Measurements from ENCODE around the gene RPAP3. TPM values are rescaled to one million over a fixed set of nuclear protein-coding genes. Genes with fewer than 3 reads are reported as not detected.

The RPAP3 gene
- total RNA-seq, 1 donor from 2014 or later = 24.4 TPM

DNA sequence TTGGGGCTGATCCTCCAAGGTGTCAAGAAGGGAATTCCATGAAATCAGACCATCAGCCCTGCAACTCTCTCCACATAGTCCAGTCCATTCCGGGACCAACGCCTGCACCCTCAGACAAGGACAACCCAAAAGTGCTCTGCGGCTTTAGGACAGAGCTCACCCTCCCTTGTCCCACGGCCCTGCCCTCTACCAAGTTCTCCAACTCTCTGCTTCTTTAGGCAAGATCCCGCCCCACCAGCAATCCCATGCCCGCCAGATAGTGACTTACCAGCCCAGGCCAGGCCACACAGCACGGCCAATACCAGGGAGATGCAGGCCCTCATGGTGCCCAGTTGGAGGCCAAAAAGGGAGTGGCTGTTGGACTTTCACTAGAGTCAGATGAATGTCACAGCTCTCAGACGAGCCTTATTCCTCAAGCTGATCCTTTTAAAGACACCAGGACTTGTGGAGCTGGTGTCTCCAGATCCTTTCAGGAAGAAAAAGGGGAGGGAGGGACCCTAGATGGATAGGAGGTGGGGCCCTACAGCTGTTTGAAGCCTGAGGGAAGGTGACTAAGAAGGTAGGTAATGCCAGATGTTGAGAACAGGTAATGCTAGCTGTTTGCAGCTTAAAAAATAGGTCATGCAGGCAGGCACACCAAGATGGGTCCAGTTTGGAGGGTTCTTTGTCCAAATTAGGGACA, 19.4 kb upstream of the RPAP3 start, which contains the start of gene ENDOU:
ENDOU (minus strand) TSS at position 400 of the 682 bp plus-strand sequence; CDS start at position 323, 77 bp downstream.
- no peak for ATAC-seq
- DNase-seq (ENCODE audit: missing footprints) = no peak
- intact Hi-C loops (cut with DNase I) = no loop called here

DNA sequence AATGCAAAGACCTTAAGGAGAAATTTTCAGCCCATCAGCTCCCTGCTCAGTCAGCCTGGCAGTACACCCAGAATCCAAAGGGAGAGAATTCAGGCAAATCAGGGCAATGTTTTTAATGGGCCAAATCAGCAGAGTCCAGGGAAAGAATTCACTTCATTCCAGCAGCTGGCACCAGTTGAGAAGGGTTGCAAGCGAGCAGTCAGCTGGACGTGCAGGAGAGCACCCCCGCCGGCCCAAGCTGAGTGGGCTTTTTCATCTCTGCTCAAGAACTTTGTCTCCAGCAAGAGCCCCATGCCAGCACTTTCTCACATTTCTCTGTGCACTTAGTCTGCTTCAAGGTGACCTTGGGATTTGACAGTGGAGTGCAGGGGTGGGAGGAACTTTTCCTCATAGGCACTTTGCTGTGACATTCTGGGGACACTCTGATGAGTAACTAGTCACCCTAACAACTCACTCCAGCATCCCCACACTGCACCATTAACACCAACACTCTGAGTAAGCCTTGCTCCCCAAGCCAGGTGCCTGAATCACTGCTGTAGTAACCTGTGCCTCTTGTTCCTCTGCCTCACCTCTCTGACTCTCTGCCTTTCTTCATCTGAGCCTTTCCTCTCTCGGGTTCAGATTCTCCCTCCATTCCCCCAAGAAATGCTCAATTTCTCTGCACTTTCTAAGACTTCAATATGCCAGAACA, 17.3 kb upstream of the RPAP3 start:
- ATAC-seq (no peak), DNase-seq (ENCODE audit: missing footprints) (no peak)
- intact Hi-C loops (cut with DNase I) = no loop called here

DNA sequence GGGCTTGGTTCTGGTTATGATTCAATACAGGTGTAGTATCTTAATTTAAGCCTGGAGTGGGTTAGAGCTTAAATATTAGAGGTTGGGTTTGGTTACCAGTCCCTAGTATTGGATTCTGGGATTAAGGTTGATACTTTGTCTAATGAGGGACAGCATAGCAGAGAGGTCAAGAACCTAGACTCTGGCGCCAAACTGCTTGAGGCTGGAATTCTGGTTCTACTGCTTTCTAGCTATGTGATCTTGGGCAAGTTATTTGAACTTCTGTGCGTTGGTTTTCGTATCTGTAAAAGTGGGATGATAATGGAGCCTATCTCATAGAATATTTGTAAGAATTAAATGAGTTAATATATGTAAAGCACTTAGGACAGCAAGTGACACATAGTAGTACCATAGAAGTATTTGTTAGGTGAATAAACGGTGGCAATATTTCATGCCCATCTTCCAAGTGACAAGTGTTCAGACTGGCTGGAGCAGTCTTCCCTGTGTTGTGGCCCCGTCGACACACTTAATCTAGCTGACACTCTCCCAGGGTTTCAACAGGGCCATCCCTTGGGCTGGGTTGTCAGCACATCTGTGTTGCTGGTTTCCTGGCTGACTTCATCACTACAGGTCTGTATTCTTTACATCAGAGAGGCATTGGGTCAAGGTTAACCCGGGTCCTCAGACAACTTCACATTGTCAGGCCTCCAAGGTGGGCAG, 16.5 kb upstream of the RPAP3 start:
- DNase-seq (ENCODE audit: missing footprints) (no peak), ATAC-seq (no peak)
- intact Hi-C loops (cut with DNase I) = no loop called here

DNA sequence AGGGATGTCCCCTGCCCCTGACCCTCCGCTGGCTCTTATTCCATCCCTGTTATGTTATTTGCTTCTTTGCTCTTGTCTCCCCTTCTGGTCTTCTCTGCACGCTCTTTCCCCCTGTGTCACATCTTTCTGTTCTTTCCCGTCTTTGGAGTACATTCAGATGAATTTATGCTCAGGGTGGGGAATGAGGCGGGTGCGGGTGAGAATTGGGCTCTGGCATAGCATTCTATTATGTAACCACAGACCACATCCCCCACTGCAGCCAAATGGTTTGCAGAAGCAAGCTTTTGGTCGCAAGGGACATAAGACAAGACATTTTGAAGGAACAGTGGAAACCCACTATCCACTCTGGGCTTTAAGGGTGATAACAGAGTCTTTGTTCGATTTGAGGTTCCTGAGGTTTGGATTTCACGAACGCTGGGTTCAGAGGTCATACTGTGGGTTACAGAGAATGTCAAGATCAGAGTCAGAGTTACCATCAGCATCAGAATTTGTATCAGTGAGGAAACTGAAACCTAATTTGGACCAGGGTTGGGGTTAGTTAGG, 15.7 kb upstream of the RPAP3 start:
- no peak for DNase-seq (ENCODE audit: missing footprints)
- intact Hi-C loops (cut with DNase I) = no loop called here
- ATAC-seq = no peak

DNA sequence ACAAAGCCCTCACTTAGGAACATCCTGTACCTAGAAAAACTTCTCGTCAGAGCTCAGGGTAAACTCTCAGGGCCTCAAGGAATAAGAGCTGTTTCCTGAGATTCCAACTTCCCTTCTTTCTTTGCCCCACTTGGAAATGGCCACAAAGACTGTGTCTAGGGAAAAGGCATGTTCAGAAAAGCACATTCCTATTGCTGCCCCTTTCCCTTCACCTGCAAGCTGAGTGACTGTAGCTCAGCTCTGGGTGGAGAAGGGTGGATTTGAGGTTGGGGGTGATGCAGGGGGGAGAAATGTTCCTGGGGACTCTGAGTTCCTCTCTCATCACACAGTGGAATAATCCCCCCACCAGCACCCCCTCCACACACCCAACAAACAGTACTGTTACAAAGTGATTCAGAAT, 12.7 kb upstream of the RPAP3 start:
- DNase-seq (ENCODE audit: missing footprints) (no peak), ATAC-seq (no peak)
- intact Hi-C loops (cut with DNase I) = loop anchor here (10.0 kb wide), 1 partner anchor 246 kb away; the partner anchor contains the start of gene TMEM106C

DNA sequence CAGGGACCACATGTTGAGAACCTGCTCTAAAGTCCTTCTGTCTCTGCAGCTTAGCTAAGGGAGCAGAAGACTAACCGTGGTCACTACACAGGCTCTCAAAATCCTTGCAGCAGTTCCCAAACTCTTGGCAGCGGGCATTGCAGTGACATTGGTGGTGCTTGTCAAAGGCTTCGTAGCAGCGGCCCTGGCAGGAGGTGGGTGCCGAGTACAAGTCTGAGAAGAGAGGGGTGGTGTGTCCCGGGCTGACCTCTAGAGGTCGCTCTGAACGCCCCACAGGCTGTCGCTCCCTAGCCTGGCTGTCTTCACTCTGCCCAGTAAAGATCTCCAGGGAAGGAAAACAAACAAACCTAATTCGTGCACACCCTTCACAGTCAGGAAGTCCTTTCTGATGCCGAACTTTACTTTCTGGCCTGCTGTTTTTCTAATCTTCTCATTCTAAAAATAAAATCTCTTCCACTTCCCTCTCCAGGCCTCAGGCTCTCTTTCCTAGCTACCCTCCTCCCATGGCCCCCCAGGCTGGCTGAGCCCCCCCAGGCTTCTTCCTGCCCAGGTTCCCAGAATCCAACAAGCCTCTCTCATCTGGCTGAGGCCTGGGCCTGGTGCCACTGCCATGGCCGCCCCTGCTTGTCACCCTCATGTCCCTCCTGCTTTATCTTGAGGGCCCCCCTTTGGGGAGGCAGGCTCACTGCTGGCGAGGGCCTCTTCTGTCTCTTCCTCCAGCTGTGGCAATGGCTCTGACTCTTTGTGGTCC, 11.8 kb upstream of the RPAP3 start:
- peak; percentile 93 for ATAC-seq
- intact Hi-C loops (cut with DNase I) = loop anchor here (1.0 to 10.0 kb wide), 4 partner anchors 19 to 247 kb away; partner anchors contain the start of gene TMEM106C
- peak; percentile 90 for DNase-seq (ENCODE audit: missing footprints)

DNA sequence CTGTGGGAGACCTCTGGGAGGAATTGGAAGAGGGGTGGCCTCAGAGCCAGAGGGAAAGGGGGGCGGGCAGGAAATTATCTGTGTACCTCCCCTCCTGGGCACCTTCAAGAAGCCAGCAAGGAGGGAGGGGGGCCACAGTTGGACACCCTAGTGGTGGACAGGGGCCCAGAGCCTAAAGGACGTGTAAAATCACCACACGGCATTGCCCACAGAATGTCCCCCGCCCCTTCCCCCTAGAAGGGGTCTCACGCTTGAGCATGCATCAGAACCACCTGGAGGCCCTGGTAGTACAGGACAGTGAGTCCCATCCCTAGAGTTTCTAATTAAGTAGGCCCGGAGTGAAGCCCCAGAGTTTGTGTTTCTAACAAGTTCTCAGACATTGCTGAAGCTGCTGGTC, 11.2 kb upstream of the RPAP3 start:
- intact Hi-C loops (cut with DNase I) = loop anchor here (1.0 to 10.0 kb wide), 4 partner anchors 20 to 248 kb away; partner anchors contain the start of gene TMEM106C
- ATAC-seq (no peak), DNase-seq (ENCODE audit: missing footprints) (no peak)

DNA sequence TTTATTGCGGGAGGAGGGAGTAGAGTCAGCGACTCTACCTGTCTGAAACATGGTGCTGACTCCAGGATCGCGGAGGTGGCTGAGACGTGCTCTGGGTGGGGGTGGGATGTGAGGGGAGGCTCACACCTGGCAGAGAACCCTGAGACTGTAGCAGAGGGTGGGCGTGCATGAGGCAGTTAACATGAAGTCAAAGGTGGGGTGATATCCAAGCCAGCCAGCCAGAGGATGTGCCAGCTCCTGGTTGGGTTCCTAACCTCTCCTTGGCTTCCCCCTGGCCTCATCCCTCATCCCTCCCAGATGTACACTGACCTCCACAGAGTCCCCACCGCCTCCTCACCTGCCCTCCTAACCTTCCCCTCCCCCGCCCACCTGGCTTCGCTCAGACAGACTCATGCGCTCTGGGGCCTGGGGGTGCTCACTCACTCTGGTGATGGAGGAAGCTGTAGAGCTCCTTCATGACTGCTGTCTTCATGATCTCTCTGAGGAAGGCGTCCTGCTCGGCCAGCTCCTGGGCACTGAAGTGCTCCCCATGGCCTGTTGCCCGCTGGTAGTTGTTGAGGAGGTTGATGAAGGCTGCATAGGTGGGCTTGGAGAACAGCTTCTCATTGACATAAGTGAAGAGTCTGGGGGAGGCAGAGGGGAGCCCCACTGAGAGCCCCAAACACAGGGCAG, 10.2 kb upstream of the RPAP3 start:
- ATAC-seq = peak; percentile 1
- intact Hi-C loops (cut with DNase I) = loop anchor here (1.0 to 10.0 kb wide), 4 partner anchors 21 to 249 kb away; partner anchors contain the start of gene TMEM106C
- no peak for DNase-seq (ENCODE audit: missing footprints)

DNA sequence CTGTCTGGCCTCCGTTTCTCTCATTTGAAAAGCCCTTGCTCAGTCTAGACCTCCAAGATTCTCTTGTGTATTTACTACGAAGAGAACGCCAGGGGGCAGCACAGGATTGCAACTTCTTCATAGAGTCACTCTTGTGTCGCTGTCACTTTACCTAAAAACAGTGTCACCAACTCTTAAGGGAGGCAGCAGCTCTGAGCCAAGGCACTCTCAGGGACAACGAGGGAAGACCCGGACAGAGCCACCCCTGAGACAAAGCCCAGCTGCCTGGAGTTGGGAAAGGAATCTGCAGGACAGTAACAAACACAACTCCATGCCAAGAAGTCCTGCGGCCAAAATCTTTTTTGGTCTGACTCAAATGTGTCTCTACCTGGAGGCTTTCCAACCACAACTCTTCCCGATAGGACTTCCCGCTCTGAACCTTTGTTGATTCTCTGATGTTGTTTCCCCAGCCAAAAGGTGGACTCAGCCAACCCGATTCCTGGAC, 9.6 kb upstream of the RPAP3 start:
- ATAC-seq = peak; percentile 57
- intact Hi-C loops (cut with DNase I) = loop anchor here (1.0 to 10.0 kb wide), 3 partner anchors 52 to 249 kb away; partner anchors contain the start of gene TMEM106C
- peak; percentile 89 for DNase-seq (ENCODE audit: missing footprints)

DNA sequence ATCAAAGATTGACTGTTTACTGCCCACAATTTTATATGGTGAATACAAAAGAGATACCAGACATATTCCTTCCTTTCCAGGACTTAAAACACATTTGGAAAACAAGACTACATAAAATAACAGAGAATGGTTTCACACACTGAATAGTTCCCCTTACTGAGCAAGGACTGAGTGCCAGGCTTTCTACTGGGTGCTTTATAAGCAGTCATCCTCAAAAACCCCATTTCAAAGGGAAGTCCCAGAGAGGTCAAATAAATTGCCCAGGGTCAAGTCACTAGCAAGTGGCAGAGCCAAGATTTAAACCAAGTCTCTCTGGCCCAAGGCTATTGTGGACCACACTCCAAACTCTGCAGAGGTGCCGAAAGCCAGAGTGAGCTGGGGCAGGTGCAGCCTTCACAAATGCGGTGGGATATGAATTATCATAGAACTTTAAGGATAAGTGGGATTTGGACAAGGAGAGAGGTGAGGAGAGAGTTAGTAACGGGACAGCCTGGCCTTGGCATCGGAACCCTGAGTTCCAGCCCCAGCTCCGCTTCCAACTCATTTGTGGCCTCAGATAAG, 9.1 kb upstream of the RPAP3 start:
- intact Hi-C loops (cut with DNase I) = loop anchor here (1.0 to 10.0 kb wide), 3 partner anchors 52 to 250 kb away; partner anchors contain the start of gene TMEM106C
- no peak for ATAC-seq
- no peak for DNase-seq (ENCODE audit: missing footprints)

DNA sequence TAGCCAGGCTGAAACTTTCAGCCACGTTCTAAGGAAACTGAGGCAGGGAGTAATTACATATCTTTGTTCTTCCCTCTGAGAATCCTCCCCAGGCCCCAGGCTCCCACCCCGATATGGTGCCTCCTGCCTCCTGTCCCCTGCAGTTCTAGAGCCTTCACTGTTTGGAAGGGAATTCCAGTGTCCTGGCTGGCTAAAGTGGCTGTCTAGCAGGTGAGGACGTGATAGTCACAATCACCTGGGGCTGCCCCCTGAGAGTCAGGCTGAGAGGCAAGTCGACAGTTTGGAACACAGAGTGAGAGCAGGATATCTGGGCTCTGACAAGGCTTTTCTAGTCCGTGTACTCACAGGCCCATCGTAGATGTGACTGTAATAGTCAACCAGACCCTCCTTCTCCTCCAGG, 6.3 kb upstream of the RPAP3 start:
- no peak for ATAC-seq
- intact Hi-C loops (cut with DNase I) = loop anchor here (10.0 kb wide), 1 partner anchor 253 kb away; the partner anchor contains the start of gene TMEM106C
- DNase-seq (ENCODE audit: missing footprints) = no peak

DNA sequence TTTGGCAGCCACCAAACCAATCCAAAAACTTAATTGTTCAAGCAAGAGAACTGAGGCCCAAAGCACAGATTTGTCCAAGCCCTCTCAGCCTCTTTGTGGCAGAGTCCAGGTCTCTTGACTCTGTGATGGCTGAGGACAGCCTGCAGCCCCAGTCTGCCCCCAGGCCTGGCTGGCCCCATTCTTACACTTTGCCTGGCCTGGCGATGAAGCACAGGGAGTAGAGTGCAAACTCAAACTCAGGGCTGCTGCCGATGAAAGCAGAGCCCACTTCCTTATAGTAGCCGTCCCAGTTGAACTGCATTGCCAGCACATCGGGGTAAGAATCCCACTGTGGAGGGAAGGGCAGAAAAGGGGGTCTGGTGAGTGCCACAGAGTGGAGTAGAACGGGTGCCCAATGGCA, 5.6 kb upstream of the RPAP3 start:
- DNase-seq (ENCODE audit: missing footprints) (no peak), ATAC-seq (no peak)
- intact Hi-C loops (cut with DNase I) = loop anchor here (10.0 kb wide), 1 partner anchor 253 kb away; the partner anchor contains the start of gene TMEM106C

DNA sequence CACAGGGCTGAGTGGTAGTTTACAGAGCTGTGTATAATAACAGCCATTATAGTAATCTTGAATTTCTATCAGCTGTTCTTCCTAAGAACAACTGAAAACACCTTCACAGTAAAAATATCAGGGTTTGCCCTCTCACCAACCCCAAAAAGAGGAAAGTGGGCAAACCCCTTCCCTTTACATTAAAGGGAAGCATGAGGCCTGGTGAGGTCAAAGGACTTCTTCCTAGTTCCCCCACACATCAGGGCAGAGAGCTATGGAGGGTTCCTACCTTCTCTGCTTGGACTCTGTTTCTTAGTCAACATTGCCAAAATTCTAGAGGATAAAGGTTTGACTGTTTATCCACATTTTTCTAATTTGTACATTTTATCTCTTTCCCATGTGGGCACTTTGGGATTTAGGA, 4.4 kb upstream of the RPAP3 start:
- DNase-seq (ENCODE audit: missing footprints) = no peak
- ATAC-seq = no peak
- intact Hi-C loops (cut with DNase I) = loop anchor here (10.0 kb wide), 1 partner anchor 255 kb away; the partner anchor contains the start of gene TMEM106C

DNA sequence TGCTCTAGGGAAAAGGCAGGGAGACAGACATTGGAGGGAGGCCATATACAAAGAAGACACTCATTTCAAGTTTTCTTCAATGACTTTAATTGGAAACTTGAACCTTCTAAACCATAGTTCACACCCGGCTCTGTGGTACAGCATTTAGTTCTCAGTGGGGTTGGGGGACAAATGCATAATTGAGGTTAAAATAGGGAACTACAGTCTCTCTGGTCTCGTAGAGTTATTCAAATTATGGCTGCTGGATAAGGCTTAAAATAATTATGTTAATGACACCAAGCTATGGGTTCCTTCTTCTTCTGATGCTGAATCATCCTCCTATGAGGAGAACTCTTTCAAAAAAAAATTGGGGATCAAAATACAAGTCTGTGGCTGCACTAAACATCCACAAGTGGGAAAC, 3.8 kb upstream of the RPAP3 start:
- ATAC-seq = no peak
- intact Hi-C loops (cut with DNase I) = loop anchor here (10.0 kb wide), 1 partner anchor 255 kb away; the partner anchor contains the start of gene TMEM106C

DNA sequence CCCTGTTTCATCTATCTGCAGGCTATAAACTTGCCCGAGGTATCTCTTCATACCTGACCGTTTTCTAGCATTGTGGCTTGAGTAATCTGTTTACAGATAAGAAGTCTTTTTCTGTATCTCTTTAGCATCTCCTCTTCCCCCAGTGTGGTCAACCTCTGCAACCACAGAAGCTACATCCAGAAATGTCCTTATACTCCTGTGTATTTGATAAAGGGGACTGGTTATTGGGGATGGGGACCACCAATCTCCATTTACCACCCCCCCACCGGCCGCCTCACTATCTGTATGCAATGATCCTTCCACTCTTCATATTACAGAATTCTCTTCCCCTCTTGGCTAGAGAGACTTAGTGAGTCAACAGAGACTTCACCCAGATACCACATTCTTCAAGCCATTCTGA, 3.4 kb upstream of the RPAP3 start:
- no peak for DNase-seq (ENCODE audit: missing footprints)
- ATAC-seq = no peak
- intact Hi-C loops (cut with DNase I) = no loop called here

More for the DNA sequence above, 3.8 kb upstream of the RPAP3 start:
- no peak for DNase-seq (ENCODE audit: missing footprints)

DNA sequence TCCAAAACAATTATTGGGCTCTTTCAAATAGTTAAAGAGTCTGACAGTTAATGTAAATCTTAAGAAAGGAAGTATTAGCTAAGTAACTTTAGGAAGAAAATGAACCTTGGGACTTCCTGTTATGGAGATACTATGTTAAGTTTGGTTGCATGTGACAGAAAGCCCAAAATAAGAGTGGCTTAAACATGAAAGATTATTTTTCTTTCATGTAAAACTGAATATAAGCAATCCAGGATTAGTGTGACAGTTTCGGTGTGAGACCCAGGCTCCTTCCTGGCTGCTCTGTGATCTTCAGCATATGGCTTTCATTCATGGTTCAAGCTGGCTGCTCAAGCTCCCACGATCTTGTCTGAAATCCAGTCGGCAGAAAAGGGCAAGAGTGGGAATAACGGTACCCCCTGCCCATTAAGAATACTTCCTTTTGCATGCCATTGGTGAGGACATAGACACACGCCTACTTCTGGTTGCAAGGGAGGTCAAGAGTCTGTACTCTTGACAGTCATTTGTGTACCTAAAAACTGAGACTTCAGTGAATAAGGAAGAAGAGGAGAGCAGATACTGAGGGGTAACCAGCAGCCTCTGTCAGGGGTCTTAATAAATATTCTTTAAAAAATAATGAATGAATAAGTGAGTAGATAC, 2.2 kb upstream of the RPAP3 start:
- no peak for DNase-seq (ENCODE audit: missing footprints)
- ATAC-seq = no peak
- intact Hi-C loops (cut with DNase I) = no loop called here

DNA sequence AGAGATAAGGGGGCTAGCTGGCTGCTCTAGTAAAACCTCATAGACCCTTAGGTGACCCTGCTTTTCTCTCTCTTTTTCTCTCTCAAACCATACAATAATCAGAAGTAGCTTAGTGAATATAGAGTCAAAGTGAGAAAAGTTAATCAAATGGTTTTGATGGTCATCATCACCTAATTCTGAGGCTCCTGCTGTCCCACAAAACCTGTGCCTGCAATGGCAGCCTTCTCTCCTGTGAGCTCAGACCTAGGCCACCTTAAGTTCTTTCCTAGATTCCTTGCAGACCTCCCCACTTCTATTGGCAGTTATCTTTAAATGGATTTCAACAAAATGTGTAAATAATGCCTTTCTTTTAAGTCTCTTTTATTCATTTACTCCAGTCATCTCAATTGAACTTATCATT, 1.5 kb upstream of the RPAP3 start:
- intact Hi-C loops (cut with DNase I) = no loop called here
- no peak for DNase-seq (ENCODE audit: missing footprints)
- no peak for ATAC-seq
